DMS53 treated with DMSO at 0.1 percent for 48 hours (cell line): ENCODE results near the gene METAP1.
A peak's percentile ranks its signal among the peaks of the same experiment; 100 is the strongest.
"Not testable (repeated sequence)": the region's sequence is repeated elsewhere in the genome, so short reads cannot be mapped to it uniquely, and the experiment has no call there.

Experiments
- DNase-seq: peaks from one replicate; lab custom pipeline; 2025; ENCODE audit not compliant: unreplicated experiment; lab: John Stamatoyannopoulos, UW

METAP1 gene

GRCh38 chr4:99054428-99054994 lies 59.0 kb downstream of the METAP1 start:
- no peak for DNase-seq

- DNase-seq, result no peak
Observed at GRCh38 chr4:99058228-99058627, 62.7 kb downstream of the METAP1 start.

GRCh38 chr4:99059550-99059949 lies 64.0 kb downstream of the METAP1 start:
- DNase-seq, result no peak

- DNase-seq, result no peak
Observed at GRCh38 chr4:99061048-99061700, 65.7 kb downstream of the METAP1 start.

GRCh38 chr4:99062120-99062519 lies 66.6 kb downstream of the METAP1 start:
- DNase-seq, result peak; percentile 12

- DNase-seq, result not testable (repeated sequence)
Observed at GRCh38 chr4:99065521-99065920, 70.0 kb downstream of the METAP1 start.

- no peak for DNase-seq
Observed at GRCh38 chr4:99067617-99068016, 72.1 kb downstream of the METAP1 start.

- DNase-seq, result no peak
Observed at GRCh38 chr4:99071159-99071558, 75.6 kb downstream of the METAP1 start.

- no peak for DNase-seq
Observed at GRCh38 chr4:99074816-99075215, 79.3 kb downstream of the METAP1 start.

GRCh38 chr4:99076292-99076976 lies 80.9 kb downstream of the METAP1 start:
- no peak for DNase-seq

GRCh38 chr4:99077177-99077576 lies 81.7 kb downstream of the METAP1 start:
- no peak for DNase-seq

GRCh38 chr4:99078336-99078735 lies 82.8 kb downstream of the METAP1 start:
- no peak for DNase-seq

- no peak for DNase-seq
Observed at GRCh38 chr4:99078931-99079624, 83.6 kb downstream of the METAP1 start.

GRCh38 chr4:99079625-99080295 lies 84.2 kb downstream of the METAP1 start:
- no peak for DNase-seq

- DNase-seq, result not testable (repeated sequence)
Observed at GRCh38 chr4:99080869-99081268, 85.3 kb downstream of the METAP1 start.

- no peak for DNase-seq
Observed at GRCh38 chr4:99082192-99082591, 86.7 kb downstream of the METAP1 start.

GRCh38 chr4:99084595-99084994 lies 89.1 kb downstream of the METAP1 start:
- DNase-seq, result no peak

- DNase-seq, result peak; percentile 9
Observed at GRCh38 chr4:99088023-99088449, 92.5 kb downstream of the METAP1 start.

- peak; percentile 45 for DNase-seq
Observed at GRCh38 chr4:99088481-99089365, 93.2 kb downstream of the METAP1 start, which contains the start of gene ADH5. Gene ADH5, minus strand, starts transcription at chr4:99088788. Its CDS starts 88 bp downstream, at chr4:99088700.
